Measurements from ENCODE around the gene ADCY3. TPM values are rescaled to one million over a fixed set of nuclear protein-coding genes. Genes with fewer than 3 reads are reported as not detected.

ADCY3 gene
- total RNA-seq, 1 experiment from 2014 or later = 39.5 TPM

DNA sequence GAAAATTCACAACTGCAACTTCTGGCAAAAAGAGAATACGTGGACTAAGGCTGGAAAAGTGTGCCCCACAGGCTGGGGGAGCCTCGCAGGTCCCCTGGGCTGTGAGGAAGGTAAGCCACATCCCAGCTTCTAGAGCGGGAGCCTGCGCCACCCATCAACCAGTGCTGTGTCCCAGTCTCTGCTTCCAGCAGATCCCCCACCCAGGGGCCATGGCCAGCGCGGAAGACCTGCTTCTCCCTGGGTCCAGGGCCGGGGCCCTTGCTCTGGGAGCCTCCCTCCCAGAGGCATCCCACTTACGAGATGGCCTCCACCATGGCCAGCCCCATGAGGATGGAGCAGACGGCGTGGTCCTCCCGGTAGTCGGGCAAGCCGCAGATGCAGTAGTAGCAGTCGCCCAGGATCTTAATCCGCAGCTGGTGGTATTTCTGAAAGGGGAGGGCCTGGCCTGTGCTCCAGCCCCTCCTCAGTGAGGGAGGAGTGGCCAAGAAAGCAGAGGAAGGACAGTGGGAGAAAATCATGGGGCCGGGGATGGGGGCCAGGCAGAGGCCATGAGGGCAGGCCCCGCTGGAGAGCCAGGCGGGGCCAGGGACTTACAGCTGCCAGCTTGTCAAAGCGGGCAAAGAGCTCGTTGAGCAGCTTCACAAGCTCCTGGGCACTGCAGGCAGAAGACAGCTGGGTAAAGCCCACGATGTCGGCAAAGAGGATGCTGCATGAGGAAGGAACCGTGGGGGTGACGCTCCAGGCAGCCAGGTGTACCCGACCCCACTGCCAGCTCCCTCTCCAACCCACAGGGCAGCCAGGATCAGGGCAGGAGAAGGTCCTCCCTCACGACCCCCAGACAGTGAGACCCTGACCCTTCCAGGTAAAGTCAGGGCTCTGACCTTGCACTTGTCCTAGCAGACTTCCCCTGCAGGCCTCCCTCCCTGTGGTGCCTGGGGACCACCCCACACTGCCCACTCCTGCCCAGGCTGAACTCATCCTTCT is 78.8 kb downstream of the ADCY3 start:
- Histone ChIP-seq H2BK15ac (ENCODE audit: low read depth, low read length) (no peak overlapping the region), H4K20me1 (ENCODE audit: control insufficient read depth, insufficient read depth, insufficient read length) (no peaks in the 10 kb centered on the region), H2BK5ac (ENCODE audit: insufficient read length, low read length) (no peak overlapping the region), H3K4me2 (ENCODE audit: insufficient read depth, insufficient read length, low read length) (no peak overlapping the region), H3K9ac (ENCODE audit: extremely low read depth, insufficient read length, low read length) (no peak overlapping the region), H3K18ac (ENCODE audit: insufficient read length, low read depth, low read length) (no peak overlapping the region), H3K56ac (ENCODE audit: insufficient read length, low read depth, low read length) (no peak overlapping the region), H2AK5ac (ENCODE audit: insufficient read length, low read length) (no peak overlapping the region), H4K8ac (replicated peaks; ENCODE audit: insufficient read length, low read depth, low read length) (no peak overlapping the region), H4K5ac (ENCODE audit: insufficient read length, low read depth, low read length) (no peak overlapping the region), H3T11ph (ENCODE audit: low read length) (no peak overlapping the region), H3K27ac (ENCODE audit: insufficient read length, low read depth, low read length) (no peak overlapping the region), H2BK12ac (ENCODE audit: insufficient read length, low read depth, low read length) (no peak overlapping the region), H3K23ac (ENCODE audit: insufficient read length, low read depth, low read length) (no peak overlapping the region), H3K4ac (ENCODE audit: low read depth, low read length) (no peak overlapping the region), H3K9me3 (ENCODE audit: control insufficient read depth, low read depth, low read length) (no peaks in the 10 kb centered on the region), H3K79me2 (ENCODE audit: insufficient read depth, low read length) (no peaks in the 10 kb centered on the region), H2BK120ac (ENCODE audit: low read depth, low read length, poor library complexity, severe bottlenecking) (no peak overlapping the region), H2BK20ac (ENCODE audit: low read depth, low read length, poor library complexity, severe bottlenecking) (no peak overlapping the region), H2AFZ (ENCODE audit: low read length) (no peak overlapping the region), H3K23me2 (ENCODE audit: insufficient read length, low read depth, low read length, poor library complexity, severe bottlenecking) (no peaks in the 10 kb centered on the region), H3K4me1 (ENCODE audit: insufficient read depth, low read length) (no peaks in the 10 kb centered on the region), H4K91ac (ENCODE audit: insufficient read length, low read depth, low read length) (no peak overlapping the region), H3K27me3 (ENCODE audit: insufficient read depth, low read length) (no peaks in the 10 kb centered on the region), H3K14ac (ENCODE audit: insufficient read depth, low read length) (no peak overlapping the region), H3K79me1 (ENCODE audit: insufficient read depth, low read depth, low read length, poor library complexity, severe bottlenecking) (no peaks in the 10 kb centered on the region)
- H3K9me3 Mint-ChIP-seq = peaks cover 2 to 4% of the 10 kb centered on the region in 2 experiments; a peak in 2 of 5 replicates
- peak overlapping the region in 1 of 3 experiments; percentile 74; a peak in 2 of 7 replicates for H3K27ac Mint-ChIP-seq
- WGBS (ENCODE audit: extremely low coverage, insufficient read length, low lambda C conversion rate) = no CpG with 5 or more reads among the region's 26 CpGs
- TF ChIP-seq, protein P1, sequence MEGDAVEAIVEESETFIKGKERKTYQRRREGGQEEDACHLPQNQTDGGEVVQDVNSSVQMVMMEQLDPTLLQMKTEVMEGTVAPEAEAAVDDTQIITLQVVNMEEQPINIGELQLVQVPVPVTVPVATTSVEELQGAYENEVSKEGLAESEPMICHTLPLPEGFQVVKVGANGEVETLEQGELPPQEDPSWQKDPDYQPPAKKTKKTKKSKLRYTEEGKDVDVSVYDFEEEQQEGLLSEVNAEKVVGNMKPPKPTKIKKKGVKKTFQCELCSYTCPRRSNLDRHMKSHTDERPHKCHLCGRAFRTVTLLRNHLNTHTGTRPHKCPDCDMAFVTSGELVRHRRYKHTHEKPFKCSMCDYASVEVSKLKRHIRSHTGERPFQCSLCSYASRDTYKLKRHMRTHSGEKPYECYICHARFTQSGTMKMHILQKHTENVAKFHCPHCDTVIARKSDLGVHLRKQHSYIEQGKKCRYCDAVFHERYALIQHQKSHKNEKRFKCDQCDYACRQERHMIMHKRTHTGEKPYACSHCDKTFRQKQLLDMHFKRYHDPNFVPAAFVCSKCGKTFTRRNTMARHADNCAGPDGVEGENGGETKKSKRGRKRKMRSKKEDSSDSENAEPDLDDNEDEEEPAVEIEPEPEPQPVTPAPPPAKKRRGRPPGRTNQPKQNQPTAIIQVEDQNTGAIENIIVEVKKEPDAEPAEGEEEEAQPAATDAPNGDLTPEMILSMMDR (conservative IDR thresholded peaks at IDR 0.05) = no peak
- no peak for DNase-seq
- H3K27me3 Mint-ChIP-seq (ENCODE audit: low read depth) = no peaks in the 10 kb centered on the region; the same call in 1 of the 2 replicates
- H3K4me3 Mint-ChIP-seq = no peak overlapping the region; a peak in 1 of 5 replicates
- H3K36me3 Mint-ChIP-seq (ENCODE audit: insufficient read depth in 1 of 3, low read depth in 3 of 3) = peaks cover 24 to 33% (median 32%) of the 10 kb centered on the region in 3 experiments
- peaks cover 7 to 9% of the 10 kb centered on the region in 2 experiments; a peak in 3 of 4 replicates for H3K4me1 Mint-ChIP-seq

Measured in H9 (cell line).